ENCODE data around the gene KLHL20. TPM values are rescaled to one million over a fixed set of nuclear protein-coding genes. Genes with fewer than 3 reads are reported as not detected.

The KLHL20 gene
- total and polyA plus RNA-seq, 2 of the 8 experiments (the other 6 are each of a cell fraction or from before 2014, with no cell fraction given) = 4.9 to 12.3 TPM

DNA sequence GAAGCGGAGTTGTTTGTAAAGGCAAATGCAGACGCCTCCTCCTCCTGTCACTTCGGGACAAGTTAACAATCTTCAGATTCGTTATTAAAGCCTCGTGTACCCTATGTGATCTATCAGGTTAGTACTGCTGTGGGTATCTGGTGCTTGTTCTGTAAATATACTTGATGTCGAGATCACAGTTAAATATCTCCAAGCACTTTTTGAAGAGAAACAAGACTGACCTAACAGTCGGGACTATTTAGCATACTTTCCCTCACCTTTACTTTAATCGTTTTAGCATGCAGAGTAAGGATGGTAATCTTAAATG, 710 bp downstream of the KLHL20 start:
- Histone ChIP-seq H3K4ac (replicated peaks; ENCODE audit: insufficient read length, low read depth, low read length) (no peak overlapping the region), H2BK20ac (ENCODE audit: low read length) (no peak overlapping the region), H3K4me2 (ENCODE audit: insufficient read depth in 1 of 2, low read depth in 2 of 2, low read length in 2 of 2) (peak overlapping the region; percentile 85 to 91), H3K23me2 (ENCODE audit: low read depth, low read length) (peaks cover 3% of the 10 kb centered on the region; the same call in 1 of the 2 replicates), H4K91ac (replicated peaks; ENCODE audit: insufficient read length, low read length) (no peak overlapping the region), H3K4me1 (replicated peaks in 1 of 4; ENCODE audit: control insufficient read depth in 3 of 4, insufficient read depth in 4 of 4, low read length in 3 of 4) (no peaks in the 10 kb centered on the region), H3K14ac (ENCODE audit: insufficient read length) (no peak overlapping the region), H2AFZ (ENCODE audit: low read length) (peak overlapping the region; percentile 86), H2BK12ac (ENCODE audit: low read depth, low read length) (no peak overlapping the region), H3K18ac (ENCODE audit: extremely low read depth, low read length) (no peak overlapping the region), H3K9ac (replicated peaks in 1 of 4; ENCODE audit: extremely low read depth in 1 of 4, low read depth in 3 of 4, low read length in 3 of 4) (peak overlapping the region in 3 of 4 experiments; percentile 49 to 58 (median 52); a peak in 6 of 7 replicates), H2AK5ac (ENCODE audit: low read depth, low read length) (no peak overlapping the region), H4K5ac (ENCODE audit: insufficient read length, low read depth, low read length) (no peak overlapping the region), H3K4me3 (ENCODE audit: extremely low read depth in 1 of 4, insufficient read depth in 2 of 4, low read depth in 3 of 4, low read length in 4 of 4) (peak overlapping the region; percentile 73 to 97 (median 83)), H2BK120ac (replicated peaks; ENCODE audit: low read depth, low read length) (no peak overlapping the region), H3K27me3 (replicated peaks in 1 of 4; ENCODE audit: control insufficient read depth in 3 of 4, extremely low read depth in 1 of 4, insufficient read depth in 3 of 4, low read length in 3 of 4) (peaks cover 0 to 7% (median 0%) of the 10 kb centered on the region in 4 experiments; a peak in 2 of 7 replicates), H3K79me2 (ENCODE audit: control insufficient read depth in 1 of 2, insufficient read depth in 2 of 2, low read length in 2 of 2) (peaks cover 0 to 19% of the 10 kb centered on the region in 2 experiments; a peak in 2 of 4 replicates), H3K79me1 (ENCODE audit: low read depth, low read length) (no peaks in the 10 kb centered on the region), H4K8ac (ENCODE audit: extremely low read depth, insufficient read depth, low read length) (no peak overlapping the region), H3K27ac (ENCODE audit: low read depth, low read length) (no peak overlapping the region), H3K36me3 (ENCODE audit: control insufficient read depth in 2 of 4, insufficient read depth in 4 of 4, low read length in 3 of 4) (no peaks in the 10 kb centered on the region), H3K9me3 (ENCODE audit: insufficient read depth in 2 of 2, low read depth in 1 of 2, low read length in 1 of 2) (no peaks in the 10 kb centered on the region), H3K23ac (ENCODE audit: insufficient read length) (no peak overlapping the region), H2BK5ac (ENCODE audit: low read depth, low read length) (no peak overlapping the region), H3K56ac (replicated peaks; ENCODE audit: insufficient read length, low read depth, low read length) (no peak overlapping the region), H2BK15ac (ENCODE audit: low read length) (no peak overlapping the region), H4K20me1 (replicated peaks in 1 of 2; ENCODE audit: control insufficient read depth in 1 of 2, insufficient read depth in 2 of 2, low read length in 2 of 2) (no peaks in the 10 kb centered on the region)
- 10% methylated on average over 8 of the region's 8 CpGs; no CpG with 5 or more reads in 1 of the 2 experiments for WGBS, 2 experiments (ENCODE audit: extremely low coverage in 1 of 2, insufficient coverage in 1 of 2, insufficient read length in 1 of 2, insufficient replicate concordance in 2 of 2, low coverage in 1 of 2, low lambda C conversion rate in 2 of 2, missing lambda C conversion rate in 1 of 2)
- FAIRE-seq (no peak), DNase-seq (ENCODE audit: low read depth in 1 of 2, low spot score in 2 of 2) (no peak)
- CTCF ChIA-PET (ENCODE audit: partially characterized antibody) = interaction anchor here (0.9 kb wide), 1 partner anchor 280 kb away, joined by 3 read pairs; no protein-coding TSS in a partner anchor
- POLR2A ChIA-PET (ENCODE audit: partially characterized antibody) = interaction anchor here (0.9 to 2.3 kb wide), 6 partner anchors 8 to 152 kb away, joined by 3 to 12 read pairs (median 6); partner anchors contain the start of genes DARS2, GAS5 and ZBTB37
- TF ChIP-seq SP4 (IDR thresholded peaks at IDR 0.05; ENCODE audit: low read length) = no peak
- no peak for TF ChIP-seq NRF1 (IDR thresholded peaks at IDR 0.05; ENCODE audit: low read depth, low read length)
- no peak for TF ChIP-seq EGR1 (IDR thresholded peaks at IDR 0.05; ENCODE audit: borderline replicate concordance, low read depth, low read length)
- TF ChIP-seq JUND (IDR thresholded peaks at IDR 0.05; ENCODE audit: low read length) = no peak
- TF ChIP-seq CEBPB (IDR thresholded peaks at IDR 0.05; ENCODE audit: low read depth, low read length) = no peak
- TF ChIP-seq SRF (IDR thresholded peaks at IDR 0.05; ENCODE audit: low read depth, low read length) = no peak
- no peak for TF ChIP-seq SAP30 (IDR thresholded peaks at IDR 0.05; ENCODE audit: insufficient read depth, insufficient replicate concordance, low read length)
- no peak for TF ChIP-seq CHD2 (IDR thresholded peaks at IDR 0.05; ENCODE audit: low read length)

All from H1 (cell line).